C4-2B (cell line): ENCODE measurements around the gene RPTOR.

Experiments used
- CTCF ChIP-seq: fragments of 450-650 bp; conservative IDR thresholded peaks from 2 replicates; pipeline ENCODE4 v1.5.1; 2017; ENCODE audit warnings: mild to moderate bottlenecking
- ZFX ChIP-seq: fragments of 450-650 bp; IDR thresholded peaks from 2 replicates; pipeline ENCODE4 v1.6.1; 2017

- TF ChIP-seq CTCF, result no peak
- TF ChIP-seq ZFX, result no peak
Measured at GRCh38 chr17:80516171-80516932, 28.3 kb upstream of the RPTOR start.
